GM18517 (cell line): ENCODE data around the gene NPAS3.

Experiments used
- ATAC-seq: cut with Tn5 transposase; IDR thresholded peaks from one replicate; pipeline ENCODE4 v1.9.1; 2021; ENCODE audit warnings: mild to moderate bottlenecking, moderate library complexity; ENCODE audit not compliant: unreplicated experiment

The NPAS3 gene

DNA sequence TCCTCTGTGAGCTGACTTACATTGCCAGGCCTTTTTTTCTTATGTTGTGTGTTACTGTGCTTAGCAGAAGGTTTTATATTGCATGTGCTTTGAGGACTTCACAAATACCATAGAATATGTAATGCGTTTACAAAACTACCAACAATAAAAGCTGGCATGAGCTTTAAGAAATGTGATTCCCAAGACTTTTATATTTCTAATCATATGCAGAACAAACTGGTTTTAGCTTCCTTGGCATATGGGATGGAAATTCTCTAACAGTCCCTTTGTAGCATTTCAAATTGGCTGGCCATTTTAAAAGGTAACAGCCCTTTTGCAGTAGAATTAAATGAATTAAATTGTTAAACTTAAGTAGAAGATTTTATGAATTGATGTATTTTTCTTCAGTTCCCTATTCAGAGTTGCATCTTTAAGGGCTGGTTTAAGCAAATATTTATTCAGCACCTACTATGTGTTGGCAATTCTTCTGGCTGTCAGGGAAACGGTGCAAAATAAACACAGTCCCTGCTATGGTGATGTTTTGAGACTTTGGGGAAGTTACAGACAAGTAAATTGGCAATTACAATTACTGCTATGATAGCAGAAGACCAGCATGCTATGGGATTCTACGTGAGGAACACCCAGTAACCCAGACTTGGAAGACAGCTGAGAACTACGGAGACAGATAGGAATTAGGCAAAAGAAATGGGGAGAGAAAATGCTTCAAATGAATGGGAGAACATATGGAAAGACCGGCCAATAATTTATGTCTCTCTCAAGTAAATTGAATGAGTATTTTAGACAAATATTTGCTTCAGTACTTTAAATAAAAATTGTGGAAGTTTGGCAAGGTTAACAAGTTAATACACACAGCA, 565.8 kb downstream of the NPAS3 start:
- ATAC-seq, result no peak

DNA sequence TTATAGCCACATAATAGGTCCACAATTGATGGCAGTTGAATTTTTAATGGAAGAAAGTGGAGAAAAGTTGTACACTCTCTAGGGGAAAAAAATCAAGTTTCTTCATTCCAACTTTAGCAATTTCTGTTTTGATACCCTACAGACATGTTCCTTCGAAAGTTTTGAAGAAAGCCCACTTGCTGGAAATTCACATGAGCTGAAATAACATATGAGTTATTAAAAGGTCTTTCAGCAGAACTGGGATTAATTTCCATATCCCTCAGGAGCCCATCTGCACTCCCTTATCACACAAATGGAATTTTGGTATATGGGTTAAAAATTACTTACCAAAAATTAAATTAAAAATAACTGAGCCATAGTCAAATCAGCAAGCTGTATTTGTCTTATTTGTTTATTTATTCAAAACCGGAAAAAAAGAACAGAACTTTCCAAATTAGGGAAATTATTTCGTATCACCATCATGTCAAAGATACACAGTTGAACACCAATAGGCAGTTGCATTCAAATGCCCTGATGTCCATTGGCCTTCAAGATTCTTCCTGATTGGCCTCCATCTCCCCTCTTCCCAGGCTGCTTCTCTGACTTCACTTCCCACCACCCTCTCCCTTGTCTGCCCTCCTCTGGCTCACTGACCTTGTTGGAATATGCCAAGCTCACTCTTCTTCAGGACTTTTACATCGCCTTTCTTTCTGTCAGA, 566.7 kb downstream of the NPAS3 start:
- ATAC-seq, result no peak

GRCh38 chr14:33505963-33506329, 567.3 kb downstream of the NPAS3 start:
- ATAC-seq, result no peak

GRCh38 chr14:33508126-33509062, 569.7 kb downstream of the NPAS3 start:
- ATAC-seq, result no peak

DNA sequence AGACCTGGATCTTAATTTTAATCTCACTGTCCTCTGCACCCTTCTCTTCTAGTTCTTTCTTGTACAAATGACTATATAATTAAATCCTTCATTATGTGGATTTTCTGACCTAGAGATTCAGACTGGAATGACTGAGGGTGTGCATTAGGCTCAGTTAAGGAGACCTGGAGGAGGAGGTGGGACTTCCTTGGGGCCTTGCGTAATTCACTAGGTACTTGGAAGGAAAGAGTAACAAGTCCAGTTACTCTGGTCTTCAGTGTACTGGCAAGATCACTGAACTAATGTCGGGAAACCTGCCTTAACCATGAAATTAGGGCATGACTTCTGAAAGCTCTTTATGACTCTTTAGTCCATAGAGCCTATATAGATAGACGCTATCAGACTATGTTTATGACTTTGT, 570.8 kb downstream of the NPAS3 start:
- ATAC-seq, result no peak

DNA sequence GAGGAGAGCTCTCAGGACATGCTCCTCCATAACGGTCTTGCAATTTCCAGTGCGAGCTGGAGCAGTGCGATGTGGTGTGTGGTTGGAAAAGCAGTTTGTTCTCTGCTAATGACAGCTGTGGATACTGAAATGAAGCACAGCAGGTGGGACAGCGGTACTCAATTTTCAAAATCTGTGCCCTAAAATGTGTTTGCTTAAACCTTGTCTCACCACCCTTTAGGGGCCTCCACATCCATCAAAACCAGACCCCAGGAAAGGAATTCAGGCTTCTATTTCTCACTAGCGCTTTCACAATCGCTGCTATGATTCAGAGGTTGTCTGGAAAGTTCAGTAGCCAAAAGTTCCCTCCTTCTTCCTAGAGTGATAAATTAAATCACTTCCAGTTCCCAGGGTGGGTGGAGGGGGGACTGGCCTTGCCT, 571.4 kb downstream of the NPAS3 start:
- ATAC-seq, result no peak

GRCh38 chr14:33510991-33511390, 572.3 kb downstream of the NPAS3 start:
- no peak for ATAC-seq

- ATAC-seq, result no peak
Measured at GRCh38 chr14:33511851-33512640, 573.4 kb downstream of the NPAS3 start.

DNA sequence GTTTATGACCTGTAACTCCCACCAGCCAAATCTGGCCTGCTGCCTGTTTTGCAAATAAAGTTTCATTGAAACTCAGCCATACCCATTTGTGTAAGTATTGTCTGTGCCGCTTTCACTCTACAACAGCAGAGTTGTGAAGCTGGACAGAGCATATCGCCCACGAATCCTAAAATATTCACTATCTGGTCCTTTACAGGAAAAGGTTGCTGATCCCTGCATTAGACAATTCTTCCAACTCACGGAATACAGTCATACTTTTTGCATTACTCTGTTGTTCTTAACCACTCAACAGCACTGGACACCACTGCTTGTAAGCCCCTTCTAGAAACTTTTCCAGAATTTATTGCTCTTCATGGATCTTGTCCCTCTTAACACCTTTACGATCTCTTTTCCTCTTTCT, 576.8 kb downstream of the NPAS3 start:
- ATAC-seq, result no peak

DNA sequence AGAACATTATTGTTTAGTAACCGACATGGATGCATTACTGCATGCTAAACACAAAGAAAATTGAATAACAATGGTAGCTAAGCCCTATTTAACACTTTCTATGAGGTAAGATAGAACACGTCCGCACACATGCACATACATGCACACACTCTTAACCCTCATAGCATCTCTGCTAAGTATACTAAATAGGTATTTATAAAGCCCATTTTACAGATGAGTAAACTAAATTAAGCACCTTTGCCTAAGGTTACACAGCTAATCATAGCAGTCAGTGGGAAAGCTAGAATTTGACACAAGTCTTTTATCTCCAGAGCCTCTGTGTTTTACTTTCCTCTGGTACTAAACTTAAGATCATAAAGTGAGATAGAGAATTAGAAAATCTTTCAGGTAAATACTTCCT, 577.2 kb downstream of the NPAS3 start:
- ATAC-seq, result no peak

GRCh38 chr14:33516898-33517436, 578.3 kb downstream of the NPAS3 start:
- ATAC-seq, result no peak

- no peak for ATAC-seq
Measured at GRCh38 chr14:33521192-33521591, 582.5 kb downstream of the NPAS3 start.

DNA sequence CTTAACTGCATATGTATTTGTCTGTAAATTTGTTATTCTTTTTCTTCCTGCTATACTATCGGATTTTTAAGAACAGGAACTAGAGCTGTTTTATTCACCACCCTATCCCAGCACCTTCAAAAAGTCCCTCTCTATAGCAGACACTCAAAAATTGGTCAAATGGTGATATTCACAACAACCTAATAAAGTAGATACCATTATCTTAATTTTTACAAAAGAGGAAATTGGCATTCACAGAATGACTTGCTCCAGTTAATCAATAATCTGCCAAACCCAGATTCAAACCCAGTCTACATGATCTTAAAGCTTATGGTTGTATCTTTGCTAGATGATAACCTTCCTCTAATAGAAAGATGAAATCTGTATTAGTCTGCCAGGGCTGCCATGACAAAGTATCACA, 585.6 kb downstream of the NPAS3 start:
- ATAC-seq, result no peak

- no peak for ATAC-seq
Measured at GRCh38 chr14:33525626-33526025, 586.9 kb downstream of the NPAS3 start.

- no peak for ATAC-seq
Measured at GRCh38 chr14:33527023-33527634, 588.5 kb downstream of the NPAS3 start.

GRCh38 chr14:33528655-33529054, 590.0 kb downstream of the NPAS3 start:
- no peak for ATAC-seq

DNA sequence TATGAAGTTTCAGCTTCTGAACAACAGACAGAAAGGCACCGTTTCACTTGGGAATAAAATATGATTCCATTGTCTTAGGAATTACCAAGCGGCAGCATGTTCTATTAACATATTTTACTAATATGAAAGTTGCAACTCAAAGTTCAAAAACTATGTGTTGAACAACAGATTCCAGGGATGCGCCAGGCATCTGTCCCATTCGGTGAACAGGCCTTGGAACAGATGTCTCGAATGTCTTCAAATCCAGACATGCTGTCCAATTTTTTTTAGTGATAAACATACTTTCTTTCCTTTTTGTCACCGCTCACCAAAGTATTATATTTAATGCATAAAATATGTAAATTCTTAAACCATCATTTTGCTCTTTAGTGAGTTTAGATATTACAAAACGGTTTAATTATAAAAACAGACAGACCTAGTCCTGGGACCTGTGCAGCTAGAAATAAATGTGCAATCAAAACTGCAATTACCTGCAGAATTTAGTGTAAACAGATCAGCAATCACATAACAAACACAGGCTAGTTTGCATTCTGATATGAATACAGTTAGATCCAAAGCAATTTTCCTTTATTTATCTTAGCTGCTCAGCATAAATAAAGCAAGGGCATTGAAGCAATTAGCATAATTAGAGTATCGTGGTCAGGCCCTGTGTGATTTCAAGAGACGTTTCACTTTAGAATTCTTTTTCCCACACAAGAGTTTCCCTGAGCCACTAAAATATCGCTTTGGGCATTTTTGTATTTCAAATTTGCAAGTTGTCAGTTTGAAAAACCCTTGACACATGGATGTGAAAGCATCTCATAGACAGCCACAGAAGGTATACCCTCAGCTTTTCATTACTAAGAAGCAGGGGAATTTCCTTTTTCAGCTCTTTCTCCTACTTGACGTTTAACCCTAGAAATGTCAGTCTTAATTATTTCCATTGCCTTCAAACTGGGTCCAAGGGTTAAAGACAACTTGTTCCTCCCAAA, 591.4 kb downstream of the NPAS3 start:
- no peak for ATAC-seq

DNA sequence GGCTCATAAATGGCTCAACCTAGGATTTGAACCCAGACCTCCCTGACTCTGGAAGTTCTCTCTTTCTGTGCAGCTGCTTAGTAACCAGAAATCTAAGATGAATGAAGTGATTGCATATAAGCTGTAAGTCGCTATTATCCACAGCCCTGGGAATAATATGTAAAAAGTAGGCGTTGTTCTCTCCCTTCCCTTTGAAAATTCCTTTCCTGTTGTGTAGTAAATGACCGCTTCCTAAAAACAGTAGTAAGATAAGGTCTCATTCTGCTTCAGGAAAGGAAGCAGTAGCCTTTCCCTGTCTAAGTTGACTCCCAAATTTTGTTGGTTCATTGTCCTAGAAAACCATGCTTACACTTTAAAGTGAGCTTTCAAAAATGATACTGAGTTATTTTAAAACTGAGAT, 593.9 kb downstream of the NPAS3 start:
- ATAC-seq, result no peak

- ATAC-seq, result no peak
Measured at GRCh38 chr14:33534104-33534503, 595.4 kb downstream of the NPAS3 start.
